ENCODE measurements around the gene HNRNPH2. TPM values are rescaled to one million over a fixed set of nuclear protein-coding genes. Genes with fewer than 3 reads are reported as not detected.

Gene HNRNPH2
- total and polyA plus RNA-seq, 9 of the 15 experiments (the other 6 are each of a cell fraction or from before 2014, with no cell fraction given) = 40.0 to 130 (median 60.3) TPM

GRCh38 chrX:101386542-101386885 is 21.5 kb upstream of the HNRNPH2 start (continued):
- no peak for TF ChIP-seq ZNF639 (CRISPR knock-in tag; conservative IDR thresholded peaks at IDR 0.05 in 1 of 2, IDR thresholded peaks at IDR 0.05 in 1 of 2)
- no peak for TF ChIP-seq ZNF318 (IDR thresholded peaks at IDR 0.05; ENCODE audit: borderline replicate concordance in 1 of 2, low read depth in 1 of 2)
- TF ChIP-seq SREBF1 (IDR thresholded peaks at IDR 0.05; ENCODE audit: borderline replicate concordance, low read depth, low read length) = no peak
- no peak for TF ChIP-seq HMG20B (CRISPR knock-in tag; IDR thresholded peaks at IDR 0.05)
- TF ChIP-seq ATF1 (CRISPR knock-in tag; IDR thresholded peaks at IDR 0.05) = no peak
- TF ChIP-seq ATF1 (tag; IDR thresholded peaks at IDR 0.05) = no peak
- TF ChIP-seq PHF20 (IDR thresholded peaks at IDR 0.05; ENCODE audit: partially characterized antibody) = no peak
- TF ChIP-seq NBN (IDR thresholded peaks at IDR 0.05; ENCODE audit: low read depth) = no peak
- TF ChIP-seq HDAC2 (IDR thresholded peaks at IDR 0.05) = 0 out of 2 replicates have a peak, but pooled peaks have one; percentile 0
- TF ChIP-seq ZNF274 (IDR thresholded peaks at IDR 0.05; ENCODE audit: borderline replicate concordance, low read depth, low read length) = no peak
- no peak for TF ChIP-seq ZNF717 (CRISPR knock-in tag; IDR thresholded peaks at IDR 0.05)
- no peak for TF ChIP-seq ZNF277 (CRISPR knock-in tag; IDR thresholded peaks at IDR 0.05; ENCODE audit: borderline replicate concordance)
- TF ChIP-seq ZBTB2 (IDR thresholded peaks at IDR 0.05) = no peak
- no peak for TF ChIP-seq ZNF699 (CRISPR knock-in tag; IDR thresholded peaks at IDR 0.05; ENCODE audit: insufficient replicate concordance)
- no peak for TF ChIP-seq ZZZ3 (IDR thresholded peaks at IDR 0.05)
- TF ChIP-seq DMBX1 (CRISPR knock-in tag; IDR thresholded peaks at IDR 0.05; ENCODE audit: borderline replicate concordance) = no peak
- no peak for TF ChIP-seq ZKSCAN8 (CRISPR knock-in tag; IDR thresholded peaks at IDR 0.05)

Measured in K562 (cell line).